ENCODE data around the gene CHST8.
"Not testable (repeated sequence)": the region's sequence is repeated elsewhere in the genome, so short reads cannot be mapped to it uniquely, and the experiment has no call there.

The CHST8 gene

GRCh38 chr19:33812388-33813330, 190.9 kb downstream of the CHST8 start:
- no peak for DNase-seq (ENCODE audit: low read depth)

GRCh38 chr19:33813391-33814101, 191.8 kb downstream of the CHST8 start:
- H3K4me3 ChIP-seq (ENCODE audit: low read depth, low read length): no peak overlapping the region
- TF ChIP-seq CTCF (IDR thresholded peaks at IDR 0.05; ENCODE audit: low read depth, low read length, missing control alignments): no peak
- DNase-seq (ENCODE audit: low read depth): no peak

More at GRCh38 chr19:33812388-33813330, 190.9 kb downstream of the CHST8 start:
- no peak for TF ChIP-seq CTCF (IDR thresholded peaks at IDR 0.05; ENCODE audit: low read depth, low read length, missing control alignments)
- H3K4me3 ChIP-seq (ENCODE audit: low read depth, low read length): no peak overlapping the region

GRCh38 chr19:33814181-33815165, 192.7 kb downstream of the CHST8 start:
- no peak for DNase-seq (ENCODE audit: low read depth)
- TF ChIP-seq CTCF (IDR thresholded peaks at IDR 0.05; ENCODE audit: low read depth, low read length, missing control alignments): no peak
- H3K4me3 ChIP-seq (ENCODE audit: low read depth, low read length): no peak overlapping the region

- H3K4me3 ChIP-seq (ENCODE audit: low read depth, low read length): no peak overlapping the region
- no peak for TF ChIP-seq CTCF (IDR thresholded peaks at IDR 0.05; ENCODE audit: low read depth, low read length, missing control alignments)
- DNase-seq (ENCODE audit: low read depth): no peak
These were observed 193.9 kb downstream of the CHST8 start for GRCh38 chr19:33815380-33816340.

- TF ChIP-seq CTCF (IDR thresholded peaks at IDR 0.05; ENCODE audit: low read depth, low read length, missing control alignments): no peak
- DNase-seq (ENCODE audit: low read depth): no peak
- no peak overlapping the region for H3K4me3 ChIP-seq (ENCODE audit: low read depth, low read length)
These were observed 196.7 kb downstream of the CHST8 start for GRCh38 chr19:33818411-33818810.

- not testable (repeated sequence) for DNase-seq (ENCODE audit: low read depth)
These were observed 197.3 kb downstream of the CHST8 start for GRCh38 chr19:33819078-33819477.

More at GRCh38 chr19:33819078-33819477, 197.3 kb downstream of the CHST8 start:
- not testable (repeated sequence) for H3K4me3 ChIP-seq (ENCODE audit: low read depth, low read length)
